GM12873 (cell line): Measurements from ENCODE around the gene FGFR2.

Source experiments
- TF ChIP-seq, protein P1 (sequence below): IDR thresholded peaks from 2 replicates; pipeline ENCODE4 v1.5.1; 2012; ENCODE audit warnings: low read depth, mild to moderate bottlenecking, moderate library complexity, low read length, control low read depth; ENCODE audit not compliant: insufficient read depth; ENCODE audit errors: missing control alignments

FGFR2 gene

DNA sequence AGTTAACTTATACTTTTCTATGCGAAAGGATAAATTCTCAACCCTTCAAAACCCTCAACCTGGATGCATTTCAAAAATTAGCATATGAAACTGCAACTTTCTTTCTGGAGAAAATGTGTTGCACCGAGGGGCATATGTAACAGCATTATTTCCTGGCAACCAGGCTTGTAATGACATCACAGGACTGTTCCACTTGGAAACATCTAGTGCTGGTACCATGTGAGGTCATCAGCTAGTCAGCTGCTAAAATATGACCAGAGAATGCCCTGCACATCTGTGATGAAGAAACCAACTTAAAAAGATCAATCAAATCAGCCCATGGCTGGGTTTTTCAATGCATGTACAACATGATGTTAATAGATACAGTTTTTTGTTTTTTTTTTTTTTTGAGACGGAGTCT is 40.0 kb downstream of the FGFR2 start:
- TF ChIP-seq, protein P1, sequence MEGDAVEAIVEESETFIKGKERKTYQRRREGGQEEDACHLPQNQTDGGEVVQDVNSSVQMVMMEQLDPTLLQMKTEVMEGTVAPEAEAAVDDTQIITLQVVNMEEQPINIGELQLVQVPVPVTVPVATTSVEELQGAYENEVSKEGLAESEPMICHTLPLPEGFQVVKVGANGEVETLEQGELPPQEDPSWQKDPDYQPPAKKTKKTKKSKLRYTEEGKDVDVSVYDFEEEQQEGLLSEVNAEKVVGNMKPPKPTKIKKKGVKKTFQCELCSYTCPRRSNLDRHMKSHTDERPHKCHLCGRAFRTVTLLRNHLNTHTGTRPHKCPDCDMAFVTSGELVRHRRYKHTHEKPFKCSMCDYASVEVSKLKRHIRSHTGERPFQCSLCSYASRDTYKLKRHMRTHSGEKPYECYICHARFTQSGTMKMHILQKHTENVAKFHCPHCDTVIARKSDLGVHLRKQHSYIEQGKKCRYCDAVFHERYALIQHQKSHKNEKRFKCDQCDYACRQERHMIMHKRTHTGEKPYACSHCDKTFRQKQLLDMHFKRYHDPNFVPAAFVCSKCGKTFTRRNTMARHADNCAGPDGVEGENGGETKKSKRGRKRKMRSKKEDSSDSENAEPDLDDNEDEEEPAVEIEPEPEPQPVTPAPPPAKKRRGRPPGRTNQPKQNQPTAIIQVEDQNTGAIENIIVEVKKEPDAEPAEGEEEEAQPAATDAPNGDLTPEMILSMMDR, result no peak

DNA sequence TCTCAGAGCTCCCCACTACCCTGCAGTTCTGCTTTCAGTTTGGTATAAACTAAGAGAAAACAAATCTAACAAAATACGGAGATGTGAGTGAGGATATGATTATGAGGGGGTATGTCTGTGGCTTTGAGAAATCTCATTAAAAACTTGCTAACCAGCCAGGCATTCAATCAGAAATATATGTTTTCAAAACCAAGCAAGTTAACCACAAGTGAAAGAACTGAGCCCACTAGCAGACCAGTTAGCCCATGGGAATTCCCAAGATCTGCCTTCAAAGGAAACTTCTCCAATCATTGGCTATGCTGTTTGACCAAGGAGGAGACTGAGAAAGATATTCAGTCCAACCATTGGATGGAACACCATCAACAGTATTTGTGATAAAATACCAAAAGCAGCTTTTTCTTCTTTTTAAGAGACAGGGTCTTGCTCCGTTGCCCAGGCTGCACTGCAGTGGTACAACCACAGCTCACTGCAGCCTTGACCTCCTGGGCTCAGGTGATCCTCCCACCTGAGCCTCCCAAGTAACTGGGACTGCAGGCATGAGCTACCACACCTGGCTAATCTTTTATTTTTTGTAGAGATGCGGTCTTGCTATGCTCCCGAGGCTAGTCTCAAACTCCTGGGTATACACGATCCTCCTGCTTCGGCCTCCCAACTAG is 41.2 kb downstream of the FGFR2 start:
- TF ChIP-seq, protein P1, result no peak

DNA sequence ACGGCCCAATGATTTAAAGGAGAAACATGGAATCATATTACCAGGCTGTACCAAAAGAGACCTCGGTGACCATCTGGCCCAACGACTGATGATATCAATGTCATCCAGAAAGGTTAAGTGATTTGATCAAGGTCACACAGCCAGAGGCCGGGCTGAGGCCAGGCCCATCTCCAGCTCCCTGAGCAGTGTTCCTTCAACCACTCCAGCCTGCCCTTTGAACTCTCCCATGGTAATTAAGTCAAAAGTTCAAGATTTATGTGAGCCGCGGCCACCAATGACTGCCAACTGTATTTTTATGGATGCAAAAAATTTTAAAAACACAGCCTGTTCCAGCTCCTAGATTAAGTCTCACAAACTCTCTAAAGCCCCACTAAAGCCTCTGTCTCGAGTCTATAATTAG is 41.8 kb downstream of the FGFR2 start:
- TF ChIP-seq, protein P1, result no peak

DNA sequence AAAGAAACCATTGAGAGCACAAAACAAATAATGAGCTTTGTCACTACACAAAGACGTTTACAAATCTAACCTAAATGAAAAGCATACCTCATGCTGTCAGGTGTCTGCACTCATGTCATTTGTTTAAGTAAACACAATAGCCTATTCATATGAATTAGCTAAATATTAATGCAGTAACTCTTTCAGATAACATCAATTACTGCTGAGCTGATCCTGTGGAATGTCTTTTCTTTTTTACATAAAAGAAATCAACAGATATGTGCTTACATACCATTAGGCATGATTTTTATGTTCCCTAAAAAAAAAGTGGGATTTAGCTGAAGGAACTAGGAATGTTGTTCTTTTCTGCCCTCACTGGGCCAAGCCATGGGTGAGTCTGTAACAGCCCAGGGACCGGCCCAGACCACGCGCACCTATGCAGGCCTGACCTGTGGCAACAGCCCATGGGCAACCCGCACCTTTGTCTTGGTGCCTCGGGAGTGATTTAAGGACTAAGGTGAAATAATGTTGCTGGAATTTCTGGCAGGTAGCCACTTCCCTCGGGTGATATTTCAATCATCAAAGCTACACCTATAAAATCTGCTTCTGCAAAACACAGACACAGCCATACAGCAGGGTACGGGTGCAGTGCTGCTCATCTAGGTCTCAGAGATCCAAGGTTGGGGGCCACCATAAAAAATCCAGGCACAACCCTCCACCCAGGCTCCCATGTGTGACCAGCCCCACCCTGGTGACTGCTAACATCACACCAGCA is 44.6 kb downstream of the FGFR2 start:
- TF ChIP-seq, protein P1, result no peak

DNA sequence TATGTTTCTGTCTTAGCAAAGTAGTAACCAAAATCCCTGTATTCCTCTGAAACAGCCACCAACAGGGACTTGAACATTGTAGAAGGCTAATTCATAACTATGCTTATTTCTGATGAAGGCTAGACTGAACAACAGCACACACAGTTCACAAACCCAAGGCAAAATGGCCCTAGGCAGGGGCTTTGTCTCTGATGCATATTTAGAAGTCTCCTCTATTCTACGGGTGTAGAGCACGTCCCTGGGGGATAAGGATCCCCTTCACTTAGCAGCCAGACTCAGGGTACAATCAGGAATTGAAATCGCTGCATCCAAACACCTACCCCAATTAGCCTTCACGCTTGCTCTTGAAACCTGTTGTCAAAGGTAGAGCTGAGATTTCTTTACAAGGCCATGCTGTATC is 45.5 kb downstream of the FGFR2 start:
- TF ChIP-seq, protein P1, result no peak

DNA sequence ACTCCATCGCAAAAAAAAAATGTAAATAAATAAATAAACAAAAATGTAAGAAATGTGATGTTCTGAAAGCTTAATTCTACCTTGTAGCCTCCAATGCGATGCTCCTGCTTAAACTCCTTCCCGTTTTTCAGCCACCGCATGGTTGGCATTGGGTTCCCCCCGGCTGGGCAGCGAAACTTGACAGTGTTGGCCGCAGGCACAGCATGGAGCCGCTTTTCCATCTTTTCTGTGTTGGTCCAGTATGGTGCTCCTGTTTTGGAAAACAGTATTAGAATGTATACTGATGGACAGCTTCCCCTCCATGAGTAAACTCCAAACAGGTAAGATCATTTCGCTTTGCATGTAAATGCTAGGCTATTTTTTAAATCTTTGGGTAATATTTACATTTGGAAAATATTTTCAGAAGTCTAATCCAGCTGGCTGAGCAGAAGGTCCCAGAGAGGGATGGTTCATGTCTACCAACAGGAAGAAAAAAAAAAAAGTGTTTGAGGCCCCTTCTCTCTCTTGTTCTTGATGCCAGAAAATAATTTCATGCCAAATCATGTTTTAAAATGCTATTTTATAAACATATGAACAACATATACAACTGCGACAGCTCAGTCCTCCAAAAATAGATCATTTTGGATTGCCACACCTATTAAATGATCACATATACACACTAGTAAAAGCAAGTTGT is 46.9 kb downstream of the FGFR2 start:
- TF ChIP-seq, protein P1, result no peak

DNA sequence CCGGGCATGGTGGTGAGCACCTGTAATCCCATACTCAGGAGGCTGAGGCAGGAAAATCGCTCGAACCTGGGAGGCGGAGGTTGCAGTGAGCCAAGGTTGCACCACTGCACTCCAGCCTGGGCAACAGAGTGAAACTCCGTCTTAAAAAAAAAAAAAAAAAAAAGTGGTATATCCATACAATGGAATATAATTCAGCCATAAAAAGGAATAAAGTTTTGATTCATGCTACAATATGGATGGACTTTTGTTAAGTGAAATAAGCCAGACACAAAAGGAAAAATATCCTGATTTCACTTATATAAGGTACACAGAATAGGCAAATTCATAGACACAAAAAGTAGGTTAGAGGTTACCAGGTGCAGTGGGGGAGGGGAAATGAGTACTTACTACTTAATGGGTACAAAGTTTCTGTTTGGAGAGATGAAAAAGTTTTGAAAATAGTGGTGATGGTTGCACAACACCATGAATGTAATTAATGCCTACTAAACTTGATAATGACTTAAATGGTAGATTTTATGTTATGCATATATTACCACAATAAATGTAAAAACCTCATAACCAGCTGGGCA is 53.9 kb downstream of the FGFR2 start:
- TF ChIP-seq, protein P1, result no peak
